ENCODE measurements around the gene LRCH1.

GRCh38 chr13:46554951-46555350, 2.0 kb downstream of the LRCH1 start:
- TF ChIP-seq CTCF (IDR thresholded peaks at IDR 0.05) (no peak), USF1 (CRISPR knock-in tag; IDR thresholded peaks at IDR 0.05) (no peak), NR2C2 (CRISPR knock-in tag; IDR thresholded peaks at IDR 0.05) (no peak), ATF2 (CRISPR knock-in tag; IDR thresholded peaks at IDR 0.05; ENCODE audit: borderline replicate concordance, low read depth) (no peak), ETV6 (CRISPR knock-in tag; IDR thresholded peaks at IDR 0.05) (no peak), AFF4 (CRISPR knock-in tag; IDR thresholded peaks at IDR 0.05; ENCODE audit: borderline replicate concordance) (no peak), CREB1 (CRISPR knock-in tag; IDR thresholded peaks at IDR 0.05) (no peak), ELF4 (CRISPR knock-in tag; IDR thresholded peaks at IDR 0.05; ENCODE audit: low read depth) (no peak)
- TF ChIP-seq, protein P1, sequence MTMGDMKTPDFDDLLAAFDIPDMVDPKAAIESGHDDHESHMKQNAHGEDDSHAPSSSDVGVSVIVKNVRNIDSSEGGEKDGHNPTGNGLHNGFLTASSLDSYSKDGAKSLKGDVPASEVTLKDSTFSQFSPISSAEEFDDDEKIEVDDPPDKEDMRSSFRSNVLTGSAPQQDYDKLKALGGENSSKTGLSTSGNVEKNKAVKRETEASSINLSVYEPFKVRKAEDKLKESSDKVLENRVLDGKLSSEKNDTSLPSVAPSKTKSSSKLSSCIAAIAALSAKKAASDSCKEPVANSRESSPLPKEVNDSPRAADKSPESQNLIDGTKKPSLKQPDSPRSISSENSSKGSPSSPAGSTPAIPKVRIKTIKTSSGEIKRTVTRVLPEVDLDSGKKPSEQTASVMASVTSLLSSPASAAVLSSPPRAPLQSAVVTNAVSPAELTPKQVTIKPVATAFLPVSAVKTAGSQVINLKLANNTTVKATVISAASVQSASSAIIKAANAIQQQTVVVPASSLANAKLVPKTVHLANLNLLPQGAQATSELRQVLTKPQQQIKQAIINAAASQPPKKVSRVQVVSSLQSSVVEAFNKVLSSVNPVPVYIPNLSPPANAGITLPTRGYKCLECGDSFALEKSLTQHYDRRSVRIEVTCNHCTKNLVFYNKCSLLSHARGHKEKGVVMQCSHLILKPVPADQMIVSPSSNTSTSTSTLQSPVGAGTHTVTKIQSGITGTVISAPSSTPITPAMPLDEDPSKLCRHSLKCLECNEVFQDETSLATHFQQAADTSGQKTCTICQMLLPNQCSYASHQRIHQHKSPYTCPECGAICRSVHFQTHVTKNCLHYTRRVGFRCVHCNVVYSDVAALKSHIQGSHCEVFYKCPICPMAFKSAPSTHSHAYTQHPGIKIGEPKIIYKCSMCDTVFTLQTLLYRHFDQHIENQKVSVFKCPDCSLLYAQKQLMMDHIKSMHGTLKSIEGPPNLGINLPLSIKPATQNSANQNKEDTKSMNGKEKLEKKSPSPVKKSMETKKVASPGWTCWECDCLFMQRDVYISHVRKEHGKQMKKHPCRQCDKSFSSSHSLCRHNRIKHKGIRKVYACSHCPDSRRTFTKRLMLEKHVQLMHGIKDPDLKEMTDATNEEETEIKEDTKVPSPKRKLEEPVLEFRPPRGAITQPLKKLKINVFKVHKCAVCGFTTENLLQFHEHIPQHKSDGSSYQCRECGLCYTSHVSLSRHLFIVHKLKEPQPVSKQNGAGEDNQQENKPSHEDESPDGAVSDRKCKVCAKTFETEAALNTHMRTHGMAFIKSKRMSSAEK (CRISPR knock-in tag; IDR thresholded peaks at IDR 0.05; ENCODE audit: borderline replicate concordance) = no peak
- TF ChIP-seq, protein P2, sequence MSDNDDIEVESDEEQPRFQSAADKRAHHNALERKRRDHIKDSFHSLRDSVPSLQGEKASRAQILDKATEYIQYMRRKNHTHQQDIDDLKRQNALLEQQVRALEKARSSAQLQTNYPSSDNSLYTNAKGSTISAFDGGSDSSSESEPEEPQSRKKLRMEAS (CRISPR knock-in tag; IDR thresholded peaks at IDR 0.05) = no peak
- TF ChIP-seq, protein P3, sequence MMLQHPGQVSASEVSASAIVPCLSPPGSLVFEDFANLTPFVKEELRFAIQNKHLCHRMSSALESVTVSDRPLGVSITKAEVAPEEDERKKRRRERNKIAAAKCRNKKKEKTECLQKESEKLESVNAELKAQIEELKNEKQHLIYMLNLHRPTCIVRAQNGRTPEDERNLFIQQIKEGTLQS (CRISPR knock-in tag; conservative IDR thresholded peaks at IDR 0.05) = no peak
